ENCODE measurements around the gene MED13L.

DNA sequence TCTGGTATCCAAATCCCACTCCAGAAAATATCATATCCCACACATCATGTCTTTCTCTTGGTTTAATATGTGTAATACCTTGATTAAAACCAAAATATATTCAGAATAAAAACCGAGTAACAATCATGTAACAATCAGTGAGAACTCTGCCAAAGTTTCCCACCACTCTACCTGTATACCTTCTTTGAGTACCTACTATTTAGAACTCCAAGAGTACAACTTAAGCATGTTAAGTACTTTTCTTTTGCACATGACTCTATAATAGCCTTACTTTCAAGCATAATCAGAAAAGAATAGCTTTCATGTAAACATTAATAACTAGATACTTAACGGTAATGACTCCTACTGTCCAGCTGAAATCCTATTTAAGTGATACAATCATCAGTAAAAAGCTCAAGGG lies 223.2 kb downstream of the MED13L start:
- TF ChIP-seq YY1 (IDR thresholded peaks at IDR 0.05; ENCODE audit: insufficient read depth, insufficient read length): no peak
- no peak for TF ChIP-seq ZNF274 (IDR thresholded peaks at IDR 0.05; ENCODE audit: low read depth, low read length)

Measured in NT2/D1 (cell line).